NCI-H1092 treated with DMSO at 0.1 percent for 48 hours (cell line): ENCODE results near the gene MCRIP1.

ENCODE experiments used
- DNase-seq: peaks from one replicate; lab custom pipeline; 2025; lab: John Stamatoyannopoulos, UW

MCRIP1 gene

GRCh38 chr17:81803728-81804558 is 29.1 kb downstream of the MCRIP1 start, which contains the start of gene GCGR:
TSS of gene GCGR (plus strand) at chr17:81804150. CDS start at chr17:81809019, 4,869 bp downstream.
- DNase-seq, result no peak

DNA sequence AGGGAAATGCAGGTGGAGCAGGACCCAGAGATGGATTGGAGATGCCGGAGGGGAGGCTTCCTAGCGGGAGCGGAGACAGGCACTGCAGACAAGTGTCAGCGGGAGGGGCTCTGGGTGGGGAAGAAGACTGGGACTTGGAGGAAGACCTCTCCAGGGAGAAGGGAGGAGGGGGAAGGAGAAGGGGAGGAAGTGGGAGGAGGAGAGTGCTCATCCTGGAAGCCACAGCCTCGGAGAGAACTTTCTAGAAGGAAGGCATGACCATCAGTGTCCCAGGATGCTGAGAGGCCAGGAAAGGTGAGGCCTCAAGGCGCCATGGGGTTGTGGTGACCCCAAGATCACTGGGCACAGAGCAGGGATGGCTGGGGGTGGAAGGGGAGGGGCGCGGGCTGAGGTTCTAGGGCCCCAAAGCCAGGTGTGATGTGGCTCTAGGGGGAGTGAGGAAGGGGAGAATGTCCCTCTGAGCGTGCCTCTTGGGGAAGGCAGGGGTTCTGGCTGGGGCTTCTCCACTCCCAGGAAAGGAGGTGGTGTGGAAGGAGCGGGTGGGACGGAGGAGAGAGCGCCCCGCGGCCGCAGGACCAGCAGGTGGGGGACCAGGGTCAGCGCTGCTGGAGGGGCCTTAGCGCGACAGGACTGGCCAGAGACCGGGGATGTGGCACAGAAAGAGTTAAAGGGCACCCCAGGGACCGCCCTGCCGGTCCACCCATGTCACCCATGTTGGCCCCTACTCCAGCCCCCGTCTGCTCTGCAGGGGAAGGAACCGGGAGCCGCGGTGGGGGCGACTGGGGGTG is 30.0 kb downstream of the MCRIP1 start:
- no peak for DNase-seq

DNA sequence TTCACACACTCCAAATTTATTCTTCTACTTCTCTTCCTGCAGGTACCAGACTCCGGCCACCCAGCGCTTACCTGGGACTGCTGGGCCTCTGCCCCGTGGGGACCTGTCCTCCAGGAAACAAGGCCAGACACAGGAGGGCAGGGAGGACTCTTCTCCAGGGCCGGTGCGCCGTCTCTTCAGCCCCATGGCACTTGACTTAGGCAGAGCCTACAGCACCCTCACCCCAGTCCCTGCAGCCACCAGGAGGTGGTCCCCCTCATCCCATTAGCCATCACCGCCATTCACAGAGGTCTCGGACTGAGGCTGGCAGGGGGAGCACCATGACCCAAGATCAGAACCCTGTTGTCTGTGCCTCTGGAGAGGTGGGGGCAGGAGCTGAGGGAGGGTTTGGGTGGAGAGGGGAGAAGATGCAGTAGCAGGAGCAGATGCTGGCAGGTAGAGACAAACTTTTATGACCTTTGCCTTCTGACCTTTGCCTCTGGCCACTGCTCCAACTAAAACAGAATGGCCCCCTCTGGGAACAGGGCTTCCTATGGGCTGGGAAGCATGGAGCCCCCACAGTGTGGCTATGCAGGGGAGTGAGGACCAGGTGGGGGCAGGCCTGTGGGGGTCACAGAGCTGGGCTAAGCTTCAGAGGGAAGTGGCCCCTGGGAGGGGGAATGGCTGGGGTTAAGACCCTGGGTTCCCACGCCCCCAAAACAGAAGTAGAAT is 30.9 kb downstream of the MCRIP1 start:
- no peak for DNase-seq

GRCh38 chr17:81801327-81801726 is 31.8 kb downstream of the MCRIP1 start:
- DNase-seq, result no peak

GRCh38 chr17:81794509-81794908 is 38.6 kb downstream of the MCRIP1 start:
- no peak for DNase-seq

GRCh38 chr17:81794074-81794476 is 39.0 kb downstream of the MCRIP1 start:
- DNase-seq, result no peak

DNA sequence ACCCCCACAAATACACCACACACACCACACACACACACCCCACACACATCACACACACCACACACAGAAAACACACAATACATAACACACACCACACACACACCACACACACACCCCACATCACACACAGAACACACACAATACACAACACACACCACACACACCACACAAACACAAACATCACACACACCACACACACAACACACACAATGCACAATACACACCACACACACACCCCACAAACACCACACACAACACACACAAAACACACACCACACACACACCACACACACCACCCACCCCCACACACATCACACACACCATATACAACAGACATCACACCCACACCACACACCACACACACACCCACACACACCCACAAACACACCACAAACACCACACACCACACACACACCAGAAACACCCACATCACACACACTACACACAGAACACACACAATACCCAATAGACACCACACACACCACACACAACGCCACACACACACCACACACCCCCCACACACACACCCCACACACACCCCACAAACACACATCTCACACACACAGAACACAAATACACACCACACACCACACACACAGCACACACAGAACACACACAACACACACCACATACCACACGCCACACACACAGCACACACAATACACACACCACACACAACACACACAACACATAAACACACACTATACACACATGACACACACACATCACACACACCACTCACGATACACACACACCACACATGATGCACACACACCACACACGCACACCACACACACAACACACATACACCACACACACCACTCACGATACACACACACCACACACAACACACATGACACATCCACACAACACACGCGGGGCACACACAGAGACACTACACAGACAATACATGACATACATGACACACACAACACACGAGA is 40.1 kb downstream of the MCRIP1 start:
- DNase-seq, result no peak
